Measurements from ENCODE around the gene MRPS5. TPM values are rescaled to one million over a fixed set of nuclear protein-coding genes. Genes with fewer than 3 reads are reported as not detected.

Gene MRPS5
- total RNA-seq, 1 experiment from 2014 or later, result 44.8 TPM

DNA sequence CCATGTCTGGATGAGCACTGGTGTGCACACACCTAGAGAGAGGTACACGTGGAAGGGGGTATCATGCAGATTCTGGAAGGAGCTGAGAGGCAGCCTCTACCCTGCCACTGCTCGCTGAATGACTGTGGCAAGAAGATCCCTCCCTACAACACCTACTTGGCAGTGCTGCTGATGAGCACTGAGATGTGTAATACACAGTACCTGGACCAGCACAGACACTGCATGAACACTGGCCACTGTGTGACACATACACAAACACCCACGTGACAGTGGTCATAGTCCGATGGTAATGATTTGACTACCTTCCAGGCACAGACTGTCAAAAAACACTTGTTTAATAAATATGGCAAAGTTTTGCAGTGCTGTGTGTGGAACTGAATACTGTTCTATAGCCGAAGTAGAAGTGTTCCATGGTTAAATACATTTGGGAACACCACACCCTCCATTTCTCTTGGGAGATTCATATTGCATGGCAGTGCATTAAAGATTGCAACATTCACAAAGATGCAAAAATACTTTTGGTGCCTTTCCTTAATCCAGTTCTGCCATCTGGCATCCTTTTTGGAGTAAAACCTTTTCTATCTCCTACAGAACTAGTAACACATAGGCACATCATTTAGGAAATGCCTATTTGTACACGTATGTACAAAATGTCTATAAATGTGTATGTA lies 29.6 kb downstream of the MRPS5 start:
- DNase-seq (ENCODE audit: low read depth), result no peak

DNA sequence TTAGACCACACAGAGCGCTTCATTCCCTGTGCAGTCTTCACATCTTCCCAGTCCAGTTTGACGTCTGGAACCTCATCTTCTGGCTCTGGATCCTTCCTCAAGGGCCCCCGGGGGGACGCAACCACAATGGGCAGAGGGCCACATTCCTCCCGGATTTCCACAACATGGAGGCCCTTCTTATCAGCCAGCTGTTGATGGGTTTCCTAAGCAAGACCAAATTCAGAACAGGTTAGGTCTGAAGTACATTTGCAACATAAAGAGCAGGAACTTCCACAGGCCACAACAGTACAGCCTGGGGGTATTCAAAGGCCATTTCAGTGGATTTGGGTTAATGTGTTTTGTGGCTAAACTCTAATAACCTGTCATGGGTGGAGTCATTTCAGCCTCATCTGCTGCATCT lies 34.2 kb downstream of the MRPS5 start:
- DNase-seq (ENCODE audit: low read depth), result no peak

- no peak for DNase-seq (ENCODE audit: low read depth)
Observed at GRCh38 chr2:95086017-95086416, 35.6 kb downstream of the MRPS5 start.

- DNase-seq (ENCODE audit: low read depth), result no peak
Observed at GRCh38 chr2:95082477-95082876, 39.1 kb downstream of the MRPS5 start.

DNA sequence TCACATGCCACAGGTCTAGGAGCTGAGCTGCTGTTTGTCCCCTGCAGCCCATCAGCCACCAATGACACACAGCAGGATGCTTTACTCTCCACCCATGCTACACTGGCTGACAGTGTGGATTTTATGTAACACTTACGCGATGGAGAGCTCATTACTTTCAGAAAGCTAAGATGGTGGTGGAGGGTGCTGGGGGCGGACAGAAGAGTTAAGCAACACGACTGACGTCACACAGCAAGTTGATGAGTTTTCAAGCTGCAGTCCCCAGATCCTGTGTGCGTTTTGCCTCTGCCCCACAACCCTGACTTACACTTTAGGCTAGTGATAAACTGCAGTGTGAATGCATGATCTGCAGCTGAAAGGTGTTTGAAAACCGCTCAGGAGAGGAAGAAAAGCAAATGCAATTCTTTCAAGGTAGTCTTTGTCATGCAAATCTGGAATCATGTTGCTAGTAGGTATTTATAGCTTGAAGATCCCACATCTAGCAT lies 42.4 kb downstream of the MRPS5 start:
- no peak for DNase-seq (ENCODE audit: low read depth)

GRCh38 chr2:95077861-95078603 lies 43.6 kb downstream of the MRPS5 start:
- DNase-seq (ENCODE audit: low read depth), result no peak

DNA sequence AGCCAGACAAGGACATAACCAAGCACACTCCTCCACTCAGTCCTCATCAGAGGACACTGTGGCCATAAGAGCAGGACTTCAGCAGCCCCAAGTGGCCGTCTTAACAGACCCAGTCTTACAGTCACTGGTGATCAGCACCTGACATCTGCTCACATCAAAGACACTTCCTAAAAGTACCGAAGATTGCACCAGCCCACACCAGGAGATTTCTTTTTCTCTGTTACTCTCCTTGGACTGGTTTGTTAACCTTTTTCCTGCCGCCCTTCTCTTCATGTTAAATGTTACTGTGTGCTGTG lies 44.1 kb downstream of the MRPS5 start:
- no peak for DNase-seq (ENCODE audit: low read depth)

DNA sequence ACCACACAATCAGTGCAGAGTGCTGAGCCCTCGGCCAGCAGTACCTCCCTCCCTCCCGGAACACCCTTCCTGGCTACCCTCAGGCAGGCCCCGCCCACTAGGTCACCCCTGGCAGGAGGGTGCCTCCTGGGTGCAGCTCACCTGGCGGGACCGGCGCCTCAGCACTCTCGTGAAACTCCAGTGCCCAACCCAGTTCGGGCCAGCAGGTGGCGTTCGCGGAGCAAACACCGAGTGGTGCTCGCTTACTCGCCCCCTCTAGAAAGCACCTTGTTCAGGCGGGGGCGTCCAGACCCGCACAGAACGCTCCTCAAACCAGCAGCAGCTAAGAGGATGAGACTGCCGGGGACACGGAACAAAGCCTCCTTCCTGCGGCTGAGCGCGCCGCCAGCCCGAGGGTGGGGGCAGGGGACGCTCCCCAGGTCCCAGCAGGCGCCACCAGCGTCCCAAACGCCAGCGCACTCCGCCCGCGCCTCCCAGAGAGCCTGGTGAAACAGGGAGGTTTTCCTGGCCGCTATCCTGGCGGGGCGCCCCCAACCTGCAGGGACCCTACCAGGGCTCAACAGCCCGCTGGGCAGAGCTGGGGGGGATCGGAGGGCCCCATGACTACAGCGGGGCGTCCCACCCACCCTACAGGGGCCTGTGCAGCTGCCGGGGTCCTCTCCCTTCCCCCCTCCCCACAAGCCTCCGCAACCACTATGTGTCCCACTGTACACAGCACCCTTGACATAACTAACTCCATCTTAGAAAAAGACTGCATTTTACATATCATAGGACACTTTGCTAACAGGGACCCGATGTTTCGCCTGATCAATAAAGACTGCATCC lies 44.7 kb downstream of the MRPS5 start:
- DNase-seq (ENCODE audit: low read depth), result peak; percentile 21

DNA sequence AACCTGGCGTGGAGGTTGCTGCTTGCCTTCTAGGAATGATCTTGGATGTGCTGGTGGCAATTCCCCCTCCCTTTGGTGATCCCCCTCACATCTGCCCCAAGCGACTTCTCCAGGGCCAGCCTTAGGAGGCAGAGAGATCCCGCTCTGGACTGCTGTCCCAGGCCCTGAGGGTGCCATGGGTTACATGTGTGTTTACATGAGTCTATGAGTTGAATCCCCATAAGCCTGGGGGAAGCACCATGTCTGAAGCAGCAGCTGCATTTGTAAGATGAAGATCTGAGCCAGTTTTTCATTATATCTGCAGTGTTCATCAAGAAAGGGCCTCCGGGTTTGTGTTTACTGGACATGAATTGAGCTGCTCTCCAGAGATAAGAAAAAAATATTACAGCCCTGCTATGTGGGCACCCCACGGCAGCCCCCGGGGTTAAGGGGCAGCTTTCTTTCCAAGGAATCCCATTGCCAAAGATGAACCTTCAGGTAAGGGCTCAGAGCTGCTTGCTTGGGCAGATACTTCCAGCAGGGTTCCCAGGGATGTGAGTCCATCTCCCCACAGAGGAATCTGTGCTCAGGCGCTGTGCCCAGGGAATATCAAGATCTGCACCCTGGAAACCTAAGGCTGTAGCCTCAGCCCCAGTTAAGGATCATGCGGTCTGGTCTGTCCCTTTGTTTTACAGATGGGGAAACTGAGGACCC lies 46.0 kb downstream of the MRPS5 start:
- no peak for DNase-seq (ENCODE audit: low read depth)

DNA sequence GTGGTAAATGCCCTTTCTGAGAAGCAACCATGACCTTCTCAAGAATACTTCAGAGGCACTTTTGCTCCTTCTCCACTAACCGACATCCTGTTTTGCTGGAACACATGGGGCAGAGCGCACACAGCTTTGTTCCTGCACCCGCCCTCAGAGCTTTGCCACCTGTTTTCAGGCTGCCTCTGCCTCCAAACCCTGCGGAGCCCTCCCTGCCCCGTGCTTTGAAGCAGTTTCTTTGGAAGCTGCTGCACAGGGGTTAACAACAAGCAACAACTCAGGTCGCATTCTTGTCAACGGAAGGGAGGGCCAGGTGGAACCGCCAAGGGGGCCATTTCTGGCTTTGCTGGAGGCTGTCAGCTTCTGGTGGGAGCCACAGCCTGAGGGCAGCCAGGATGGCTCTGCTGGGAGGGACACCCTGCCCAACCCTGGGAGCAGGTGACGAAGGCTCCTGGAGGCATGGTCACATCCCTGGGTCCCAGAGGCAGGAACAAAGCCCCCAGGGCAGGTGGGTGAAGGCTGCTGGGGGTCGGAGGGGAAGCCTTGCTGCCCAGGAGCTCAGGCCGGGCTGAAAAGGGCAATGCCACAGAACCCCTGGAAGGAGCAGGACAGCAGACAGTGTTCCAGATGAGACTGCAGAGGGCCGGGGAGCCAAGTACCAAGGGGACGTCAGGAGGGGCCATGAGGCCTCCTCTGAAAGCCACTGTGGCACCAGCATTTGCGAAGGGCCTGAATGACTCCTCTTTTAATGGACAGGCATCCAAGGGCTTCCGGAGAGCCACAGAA lies 46.8 kb downstream of the MRPS5 start:
- DNase-seq (ENCODE audit: low read depth), result no peak

DNA sequence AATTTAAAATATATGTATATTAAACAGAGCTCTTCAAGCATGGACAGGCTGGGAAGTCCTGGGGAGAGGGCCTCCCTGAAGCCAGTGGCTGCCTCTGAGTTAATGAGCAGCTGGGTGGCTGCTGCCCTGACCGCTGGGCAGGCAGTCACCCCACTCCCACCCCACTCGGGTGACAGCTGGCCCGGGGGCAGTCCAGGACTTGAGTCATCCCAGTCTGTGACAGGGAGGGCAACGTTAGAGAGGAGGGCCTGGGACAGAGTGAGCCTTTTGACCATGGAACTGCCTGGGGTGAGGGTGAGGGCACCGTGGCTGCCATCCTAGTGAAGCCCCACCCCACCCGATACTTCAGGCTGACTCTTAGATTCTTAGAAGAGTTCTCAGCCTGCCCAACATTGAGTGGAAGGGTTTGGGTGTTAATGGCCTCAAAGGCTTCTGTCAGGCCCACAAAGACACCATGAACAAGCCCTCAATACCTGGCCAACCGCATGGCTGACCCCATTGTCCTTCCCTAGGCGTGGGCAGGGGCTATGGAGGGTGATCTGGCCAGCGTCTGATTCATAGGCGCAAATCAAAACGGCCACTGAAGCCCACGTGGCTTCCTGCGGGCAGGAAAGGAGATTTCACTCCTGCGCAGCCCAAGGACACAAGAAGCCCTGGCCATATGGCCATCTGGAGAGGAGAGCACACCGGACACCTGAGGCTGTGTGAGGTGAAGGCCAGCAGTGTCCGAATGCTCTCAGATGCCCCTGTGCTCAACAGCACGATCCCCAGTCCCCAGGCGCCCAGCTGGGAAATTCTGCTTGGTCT lies 47.5 kb downstream of the MRPS5 start:
- DNase-seq (ENCODE audit: low read depth), result peak; percentile 22

DNA sequence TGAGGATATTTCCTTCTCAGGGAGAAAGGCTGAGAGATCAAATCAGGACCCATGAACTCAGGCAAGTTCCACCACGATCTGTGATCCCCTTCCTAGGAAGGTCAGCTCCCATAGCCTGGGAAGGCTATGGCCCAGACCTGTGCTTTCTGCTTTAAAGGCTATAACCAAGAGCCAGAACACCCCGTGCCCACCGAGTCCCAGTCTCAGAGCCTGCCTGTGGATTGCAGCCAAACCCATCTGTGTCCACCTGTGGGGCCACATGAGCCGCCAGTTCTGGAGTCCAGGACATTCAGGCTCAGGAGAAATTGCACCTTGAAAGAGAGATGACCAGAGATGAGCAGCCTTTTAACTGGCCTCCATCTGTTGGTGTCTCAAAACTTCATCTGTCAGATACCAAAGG lies 49.2 kb downstream of the MRPS5 start:
- DNase-seq (ENCODE audit: low read depth), result no peak

GRCh38 chr2:95071856-95072255 lies 49.8 kb downstream of the MRPS5 start:
- DNase-seq (ENCODE audit: low read depth), result no peak

DNA sequence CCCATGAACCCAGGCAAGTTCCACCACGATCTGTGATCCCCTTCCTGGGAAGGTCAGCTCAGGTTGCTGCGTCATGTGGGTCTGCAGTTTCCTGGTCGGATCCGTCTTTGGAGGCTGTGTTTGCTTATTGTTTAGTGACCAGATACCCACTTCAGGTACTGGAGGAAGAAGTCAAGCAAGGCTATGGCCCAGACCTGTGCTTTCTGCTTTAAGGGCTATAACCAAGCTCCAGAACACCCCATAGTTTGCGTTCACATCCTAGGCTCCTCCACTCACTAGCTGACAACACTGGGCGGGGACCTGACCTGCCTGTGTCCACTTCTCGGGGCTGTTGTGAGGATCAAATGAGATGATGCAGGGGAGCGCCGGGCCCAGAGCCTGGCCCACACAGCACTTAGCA lies 52.1 kb downstream of the MRPS5 start:
- DNase-seq (ENCODE audit: low read depth), result no peak

DNA sequence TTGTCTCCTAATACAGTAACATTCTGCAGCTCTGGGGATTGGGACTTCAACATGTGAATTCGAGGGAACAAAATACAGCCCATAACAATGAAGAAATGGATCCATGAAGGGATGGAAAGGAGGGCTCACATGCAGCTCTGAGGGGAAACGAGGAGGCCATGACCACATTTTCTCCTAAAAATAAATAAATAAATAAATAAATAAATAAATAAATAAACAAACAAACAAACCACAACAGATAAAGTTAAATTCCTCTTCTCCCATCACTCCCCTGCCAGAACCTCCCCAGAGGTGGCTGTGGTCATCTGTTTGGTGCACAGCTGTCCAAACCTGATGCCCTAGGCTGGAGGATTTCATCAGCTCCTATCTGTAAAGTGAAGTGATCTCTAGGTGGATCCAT lies 53.4 kb downstream of the MRPS5 start:
- DNase-seq (ENCODE audit: low read depth), result no peak

- DNase-seq (ENCODE audit: low read depth), result no peak
Observed at GRCh38 chr2:95063086-95063958, 58.3 kb downstream of the MRPS5 start.

GRCh38 chr2:95062242-95063085 lies 59.1 kb downstream of the MRPS5 start:
- DNase-seq (ENCODE audit: low read depth), result no peak

GRCh38 chr2:95061601-95062183 lies 59.9 kb downstream of the MRPS5 start:
- DNase-seq (ENCODE audit: low read depth), result no peak
